HCT116 (cell line): ENCODE data around the gene UBE2D4. TPM values are rescaled to one million over a fixed set of nuclear protein-coding genes. Genes with fewer than 3 reads are reported as not detected.

Source experiments
- ATAC-seq: fragments of 200-7000 bp; cut with Tn5 transposase; 2 replicates; pipeline ENCODE4 v1.9.1; 2020; ENCODE audit warnings: mild to moderate bottlenecking, moderate library complexity
- BruUV-seq: library from RNA; stranded (reverse); fragments of 400-500 nt; replicated peaks from 2 replicates; lab custom pipeline; 2021; lab: Mats Ljungman, UMichigan
- CTCF ChIA-PET: fragments of 300-600 bp; sonication (Branson Sonifier 250); formaldehyde crosslinking; loops from one replicate; lab custom pipeline; 2021; ENCODE audit warnings: antibody characterized with exemption; lab: Charles Lee
- POLR2A ChIA-PET: fragments of 300-600, 350-600 bp; sonication (Branson Sonifier 250); formaldehyde crosslinking; loops from one replicate; lab custom pipeline; 2021; ENCODE audit warnings: antibody characterized with exemption; lab: Charles Lee
- RAD21 ChIA-PET, 2 experiments: fragments of 300-600 bp; sonication (Branson Sonifier 250); formaldehyde crosslinking; loops; one replicate each; lab custom pipeline; 2023; ENCODE audit warnings: low total read pairs in 2 of 2; ENCODE audit not compliant: uncharacterized antibody in 2 of 2, unreplicated experiment in 2 of 2, low non-redundant PET in 1 of 2; lab: Charles Lee
- DNase-seq: peaks from one replicate; pipeline ENCODE4 v3.0.0-alpha.2; 2010; ENCODE audit warnings: low read depth, low spot score
- H2AFZ ChIP-seq: fragments of 200-600 bp; shearing (Covaris generic), sonication (generic); 2 replicates; pipeline ENCODE4 v1.6.1; 2017; ENCODE audit warnings: low read depth, mixed run types, mixed read lengths, antibody characterized with exemption, low read length; ENCODE audit not compliant: poor library complexity, severe bottlenecking
- H3K27ac ChIP-seq: 2 replicates; pipeline ENCODE4 v1.5.1; 2012; ENCODE audit warnings: low read depth, low read length
- H3K27me3 ChIP-seq: fragments of 200-600 bp; sonication (generic); 2 replicates; pipeline ENCODE4 v1.6.1; 2016; ENCODE audit warnings: mixed run types, low read length, mixed read lengths; ENCODE audit not compliant: insufficient read depth
- H3K36me3 ChIP-seq, 2 experiments: fragments of 200-500 bp in 1 of 2; fragments of 200-600 bp in 1 of 2; sonication (Bioruptor generic) in 1 of 2; sonication (generic) in 1 of 2; 2 replicates each; pipeline versions ENCODE4 v1.5.1 to v1.6.1; 2014 to 2016; ENCODE audit warnings: low read length in 2 of 2, inconsistent platforms in 1 of 2, mixed read lengths in 1 of 2, mixed run types in 1 of 2; ENCODE audit not compliant: insufficient read depth in 2 of 2, control insufficient read depth in 1 of 2
- H3K4me1 ChIP-seq, 2 experiments: fragments of 200-600 bp in 1 of 2; sonication (generic) in 1 of 2; 2 replicates each; pipeline versions ENCODE4 v1.5.1 to v1.6.1; 2012 to 2017; ENCODE audit warnings: low read length in 2 of 2, inconsistent platforms in 1 of 2, mild to moderate bottlenecking in 1 of 2, mixed read lengths in 1 of 2, mixed run types in 1 of 2, moderate library complexity in 1 of 2; ENCODE audit not compliant: insufficient read depth in 2 of 2, control insufficient read depth in 1 of 2
- H3K4me2 ChIP-seq: fragments of 200-600 bp; sonication (generic); 2 replicates; pipeline ENCODE4 v1.6.1; 2017; ENCODE audit warnings: mixed run types, low read length, mixed read lengths
- H3K4me3 ChIP-seq, 2 experiments: fragments of 200-600 bp in 1 of 2; sonication (generic) in 1 of 2; replicated peaks in 1 of 2; 2 replicates each; pipeline ENCODE4 v1.5.1; 2011 to 2016; ENCODE audit warnings: low read length in 2 of 2, control low read depth in 1 of 2, low read depth in 1 of 2, mild to moderate bottlenecking in 1 of 2, mixed read lengths in 1 of 2, mixed run types in 1 of 2
- H3K79me2 ChIP-seq: fragments of 200-600 bp; sonication (generic); 2 replicates; pipeline ENCODE4 v1.6.1; 2017; ENCODE audit warnings: mild to moderate bottlenecking, mixed run types, low read length, moderate library complexity, mixed read lengths; ENCODE audit not compliant: insufficient read depth
- H3K9ac ChIP-seq: fragments of 200-600 bp; sonication (generic); 2 replicates; pipeline ENCODE4 v1.6.1; 2016; ENCODE audit warnings: low read length, mixed read lengths
- H3K9me2 ChIP-seq: fragments of 200-600 bp; sonication (generic), shearing (Covaris generic); 2 replicates; pipeline ENCODE4 v1.6.1; 2017; ENCODE audit warnings: mixed run types, mild to moderate bottlenecking, moderate library complexity; ENCODE audit not compliant: insufficient read depth
- H3K9me3 ChIP-seq, 2 experiments: fragments of 200-500 bp in 1 of 2; fragments of 200-600 bp in 1 of 2; sonication (Bioruptor generic) in 1 of 2; sonication (generic) in 1 of 2; 2 replicates each; pipeline ENCODE4 v1.6.1; 2014 to 2017; ENCODE audit warnings: low read length in 2 of 2, mixed read lengths in 2 of 2, inconsistent platforms in 1 of 2, low read depth in 1 of 2, mild to moderate bottlenecking in 1 of 2, mixed run types in 1 of 2, moderate library complexity in 1 of 2; ENCODE audit not compliant: control insufficient read depth in 1 of 2, insufficient read depth in 1 of 2
- H4K20me1 ChIP-seq: fragments of 200-600 bp; sonication (generic), shearing (Covaris generic); 2 replicates; pipeline ENCODE4 v1.6.1; 2017; ENCODE audit warnings: mixed run types, mild to moderate bottlenecking, moderate library complexity; ENCODE audit not compliant: insufficient read depth
- CBX3 ChIP-seq: IDR thresholded peaks from 2 replicates; pipeline ENCODE4 v1.6.1; 2012; ENCODE audit warnings: low read depth
- CTCF ChIP-seq, 3 experiments: fragments of 200-600 bp in 1 of 3; sonication (generic) in 1 of 3; IDR thresholded peaks in 2 of 3; conservative IDR thresholded peaks in 1 of 3; 2 replicates each; pipeline ENCODE4 v1.5.1; 2012 to 2017; ENCODE audit warnings: low read depth in 2 of 3, low read length in 2 of 3, antibody characterized with exemption in 1 of 3, borderline replicate concordance in 1 of 3, control low read depth in 1 of 3, mild to moderate bottlenecking in 1 of 3, mixed read lengths in 1 of 3, mixed run types in 1 of 3, moderate library complexity in 1 of 3; ENCODE audit not compliant: insufficient read depth in 1 of 3
- ELF1 ChIP-seq: IDR thresholded peaks from 2 replicates; pipeline ENCODE4 v1.6.1; 2012; ENCODE audit warnings: low read depth, borderline replicate concordance
- EZH2phosphoT487 ChIP-seq: fragments of 200-600 bp; IDR thresholded peaks from 2 replicates; pipeline ENCODE4 v1.6.1; 2018; ENCODE audit warnings: antibody characterized with exemption, borderline replicate concordance
- FOSL1 ChIP-seq: IDR thresholded peaks from 2 replicates; pipeline ENCODE4 v1.6.1; 2012; ENCODE audit warnings: low read depth
- JUND ChIP-seq: IDR thresholded peaks from 2 replicates; pipeline ENCODE4 v1.6.1; 2012
- MAX ChIP-seq: IDR thresholded peaks from 2 replicates; pipeline ENCODE4 v1.6.1; 2012
- RAD21 ChIP-seq: IDR thresholded peaks from 2 replicates; pipeline ENCODE4 v1.6.1; 2012; ENCODE audit warnings: low read depth, mild to moderate bottlenecking
- REST ChIP-seq: IDR thresholded peaks from 2 replicates; pipeline ENCODE4 v1.6.1; 2012; ENCODE audit warnings: low read depth
- YY1 ChIP-seq: IDR thresholded peaks from 2 replicates; pipeline ENCODE4 v1.6.1; 2011; ENCODE audit warnings: low read length, low read depth, moderate library complexity, mild to moderate bottlenecking; ENCODE audit not compliant: insufficient replicate concordance; ENCODE audit errors: extremely low read depth
- ZNF274 ChIP-seq: fragments of 200-500 bp; sonication (Bioruptor generic); IDR thresholded peaks from 2 replicates; pipeline ENCODE4 v1.6.1; 2014; ENCODE audit warnings: mild to moderate bottlenecking, low read depth, low read length, inconsistent platforms
- intact Hi-C: fragments of 100-400 bp; cut with micrococcal nuclease; formaldehyde crosslinking; loops from 2 replicates; pipeline ENCODE4 v1.10.0; 2022
- total RNA-seq: library from RNA; stranded (reverse); gene quantifications from one replicate; pipeline ENCODE4 v1.2.1, GENCODE V29; 2021; ENCODE audit not compliant: unreplicated experiment

Gene UBE2D4
- total RNA-seq, 1 experiment from 2014 or later, result 12.9 TPM

- ATAC-seq, result peak; percentile 56
- no peaks in the 10 kb centered on the region for H3K36me3 ChIP-seq
- ChIA-PET POLR2A (no interaction called here), CTCF (interaction anchor here (1.0 to 1.6 kb wide), 3 partner anchors 9 to 361 kb away, joined by 3 to 5 read pairs (median 3); partner anchors contain the start of gene STK17A), RAD21 (no interaction called here)
- TF ChIP-seq MAX, result no peak
- TF ChIP-seq JUND, result peak; percentile 18; the same call in 1 of the 2 replicates
- H3K4me2 ChIP-seq, result peak overlapping the region; percentile 37
- H3K9me3 ChIP-seq, result no peaks in the 10 kb centered on the region
- H2AFZ ChIP-seq, result no peak overlapping the region
- peaks cover 6 to 14% of the 10 kb centered on the region in 2 experiments; a peak in 3 of 4 replicates for H3K4me1 ChIP-seq
- no peak overlapping the region for H3K9ac ChIP-seq
- H4K20me1 ChIP-seq, result no peaks in the 10 kb centered on the region
- BruUV-seq, result no TSS peak
- no peak for DNase-seq
- H3K9me2 ChIP-seq, result no peaks in the 10 kb centered on the region
- H3K79me2 ChIP-seq, result no peaks in the 10 kb centered on the region
- intact Hi-C loops, result no loop called here
- no peaks in the 10 kb centered on the region for H3K27me3 ChIP-seq
- no peak overlapping the region for H3K4me3 ChIP-seq
- no peak overlapping the region for H3K27ac ChIP-seq
Measured at GRCh38 chr7:43943417-43944187, 17.4 kb downstream of the UBE2D4 start.

GRCh38 chr7:43944286-43944685, 18.1 kb downstream of the UBE2D4 start:
- no TSS peak for BruUV-seq
- Histone ChIP-seq H3K9ac (no peak overlapping the region), H3K79me2 (no peaks in the 10 kb centered on the region), H3K4me3 (no peak overlapping the region), H3K9me2 (no peaks in the 10 kb centered on the region), H4K20me1 (no peaks in the 10 kb centered on the region), H2AFZ (no peak overlapping the region), H3K4me2 (no peak overlapping the region), H3K9me3 (no peaks in the 10 kb centered on the region), H3K27me3 (no peaks in the 10 kb centered on the region), H3K36me3 (no peaks in the 10 kb centered on the region), H3K4me1 (peaks cover 6 to 14% of the 10 kb centered on the region in 2 experiments; a peak in 3 of 4 replicates), H3K27ac (no peak overlapping the region)
- CTCF ChIA-PET, result no interaction called here
- DNase-seq (no peak), ATAC-seq (no peak)
- RAD21 ChIA-PET, result no interaction called here
- intact Hi-C loops, result no loop called here
- POLR2A ChIA-PET, result no interaction called here
- TF ChIP-seq CTCF (IDR thresholded peaks at IDR 0.05 in 2 of 3, conservative IDR thresholded peaks at IDR 0.05 in 1 of 3; ENCODE audit: borderline replicate concordance in 1 of 3, insufficient read depth in 1 of 3, low read depth in 2 of 3, low read length in 2 of 3) (no peak), MAX (no peak), ELF1 (no peak), RAD21 (no peak), FOSL1 (no peak), REST (no peak), EZH2phosphoT487 (no peak), ZNF274 (no peak), YY1 (no peak), CBX3 (no peak)
